Ectodermal cell (in vitro differentiated cells): ENCODE results near the gene OSBPL5. TPM values are rescaled to one million over a fixed set of nuclear protein-coding genes. Genes with fewer than 3 reads are reported as not detected.

Experiments used
- H3K27ac ChIP-seq: 2 replicates; pipeline ENCODE4 v1.7.0; 2013; ENCODE audit warnings: mild to moderate bottlenecking, low read depth, low read length; ENCODE audit not compliant: insufficient read depth, poor library complexity, severe bottlenecking
- H3K27me3 ChIP-seq: 2 replicates; pipeline ENCODE4 v1.7.0; 2013; ENCODE audit warnings: mild to moderate bottlenecking, low read length; ENCODE audit not compliant: insufficient read depth, control insufficient read depth, poor library complexity, severe bottlenecking
- H3K36me3 ChIP-seq: one replicate; pipeline ENCODE4 v1.7.0; 2013; ENCODE audit warnings: low read length; ENCODE audit not compliant: control insufficient read depth, insufficient read depth
- H3K4me1 ChIP-seq: one replicate; pipeline ENCODE4 v1.7.0; 2013; ENCODE audit warnings: low read length; ENCODE audit not compliant: control insufficient read depth, insufficient read depth
- H3K4me3 ChIP-seq: 2 replicates; pipeline ENCODE4 v1.7.0; 2013; ENCODE audit warnings: low read depth, low read length, control low read depth; ENCODE audit not compliant: insufficient read depth
- H3K9me3 ChIP-seq: 2 replicates; pipeline ENCODE4 v1.7.0; 2013; ENCODE audit warnings: mild to moderate bottlenecking, low read length, moderate library complexity; ENCODE audit not compliant: control insufficient read depth
- whole genome bisulfite sequencing, 2 experiments: methylation state at CpG; one replicate each; pipeline ENCODE4 v1.1.7; 2013; ENCODE audit warnings: missing lambda C conversion rate in 2 of 2; 5-methylcytosine and 5-hydroxymethylcytosine counted together
- polyA plus RNA-seq, 4 experiments: library from polyadenylated mRNA; stranded (reverse); fragments of 50-300 nt; gene quantifications; one replicate each; pipeline ENCODE4 v1.2.3, GENCODE V29; 2013

OSBPL5 gene
- 21.2 TPM for polyA plus RNA-seq (2013, experiment 1 of 4)
- polyA plus RNA-seq (2013, experiment 2 of 4), result 17.4 TPM
- polyA plus RNA-seq (2013, experiment 3 of 4), result 15.7 TPM
- polyA plus RNA-seq (2013, experiment 4 of 4), result 16.4 TPM

- Histone ChIP-seq H3K9me3 (no peaks in the 10 kb centered on the region), H3K27ac (no peak within 1 kb of the TSS), H3K4me1 (peaks cover 60% of the 10 kb centered on the region), H3K27me3 (peaks cover 17% of the 10 kb centered on the region), H3K4me3 (peak within 1 kb of the TSS; percentile 69), H3K36me3 (no peaks in the 10 kb centered on the region)
- WGBS, 2 experiments, result 4 to 5% methylated on average over 62 to 63 of the region's 63 CpGs
Observed at GRCh38 chr11:3165152-3165705, at the start of gene OSBPL5. Gene OSBPL5, minus strand, starts transcription at chr11:3165310. Its CDS starts 36,162 bp downstream, at chr11:3129148.

- no peaks in the 10 kb centered on the region for H3K36me3 ChIP-seq
- no peak overlapping the region for H3K27ac ChIP-seq
- 68 to 95% methylated on average over 3 to 4 of the region's 4 CpGs for WGBS, 2 experiments
- H3K9me3 ChIP-seq, result no peaks in the 10 kb centered on the region
- no peak overlapping the region for H3K4me3 ChIP-seq
- no peaks in the 10 kb centered on the region for H3K4me1 ChIP-seq
- no peaks in the 10 kb centered on the region for H3K27me3 ChIP-seq
Observed at GRCh38 chr11:3214420-3214699, 49.2 kb upstream of the OSBPL5 start.

- no peaks in the 10 kb centered on the region for H3K36me3 ChIP-seq
- H3K27ac ChIP-seq, result no peak overlapping the region
- H3K27me3 ChIP-seq, result no peaks in the 10 kb centered on the region
- H3K4me1 ChIP-seq, result no peaks in the 10 kb centered on the region
- no peaks in the 10 kb centered on the region for H3K9me3 ChIP-seq
- no peak overlapping the region for H3K4me3 ChIP-seq
- WGBS, 2 experiments, result 75 to 76% methylated on average over 24 of the region's 24 CpGs
Observed at GRCh38 chr11:3213659-3214419, 48.7 kb upstream of the OSBPL5 start.

- Histone ChIP-seq H3K9me3 (no peaks in the 10 kb centered on the region), H3K4me1 (peaks cover 1% of the 10 kb centered on the region), H3K27me3 (peaks cover 23% of the 10 kb centered on the region), H3K4me3 (no peak overlapping the region), H3K27ac (no peak overlapping the region), H3K36me3 (no peaks in the 10 kb centered on the region)
- WGBS, 2 experiments, result 92 to 93% methylated on average over 6 of the region's 6 CpGs
Observed at GRCh38 chr11:3208272-3208671, 43.2 kb upstream of the OSBPL5 start.

- no peaks in the 10 kb centered on the region for H3K36me3 ChIP-seq
- H3K4me1 ChIP-seq, result peaks cover 7% of the 10 kb centered on the region
- 85% methylated on average over 8 of the region's 8 CpGs for WGBS, 2 experiments
- peaks cover 29% of the 10 kb centered on the region for H3K27me3 ChIP-seq
- H3K9me3 ChIP-seq, result no peaks in the 10 kb centered on the region
- H3K4me3 ChIP-seq, result no peak overlapping the region
- H3K27ac ChIP-seq, result no peak overlapping the region
Observed at GRCh38 chr11:3207526-3208189, 42.5 kb upstream of the OSBPL5 start.

- H3K27me3 ChIP-seq, result peaks cover 36% of the 10 kb centered on the region
- H3K4me3 ChIP-seq, result no peak overlapping the region
- 90 to 93% methylated on average over 1 of the region's 1 CpG for WGBS, 2 experiments
- no peaks in the 10 kb centered on the region for H3K9me3 ChIP-seq
- peaks cover 10% of the 10 kb centered on the region for H3K4me1 ChIP-seq
- no peaks in the 10 kb centered on the region for H3K36me3 ChIP-seq
- no peak overlapping the region for H3K27ac ChIP-seq
Observed at GRCh38 chr11:3206922-3207204, 41.8 kb upstream of the OSBPL5 start.

- Histone ChIP-seq H3K27ac (no peak overlapping the region), H3K36me3 (no peaks in the 10 kb centered on the region), H3K4me1 (peaks cover 10% of the 10 kb centered on the region), H3K9me3 (no peaks in the 10 kb centered on the region), H3K27me3 (peaks cover 41% of the 10 kb centered on the region), H3K4me3 (no peak overlapping the region)
- 93 to 94% methylated on average over 8 of the region's 8 CpGs for WGBS, 2 experiments
Observed at GRCh38 chr11:3206156-3206921, 41.2 kb upstream of the OSBPL5 start.

- peaks cover 10% of the 10 kb centered on the region for H3K4me1 ChIP-seq
- H3K9me3 ChIP-seq, result no peaks in the 10 kb centered on the region
- WGBS, 2 experiments, result 67% methylated on average over 16 of the region's 16 CpGs
- no peak overlapping the region for H3K4me3 ChIP-seq
- H3K27me3 ChIP-seq, result peaks cover 42% of the 10 kb centered on the region
- no peaks in the 10 kb centered on the region for H3K36me3 ChIP-seq
- no peak overlapping the region for H3K27ac ChIP-seq
Observed at GRCh38 chr11:3205261-3206155, 40.4 kb upstream of the OSBPL5 start.

- no peaks in the 10 kb centered on the region for H3K36me3 ChIP-seq
- peaks cover 42% of the 10 kb centered on the region for H3K27me3 ChIP-seq
- H3K4me3 ChIP-seq, result no peak overlapping the region
- H3K27ac ChIP-seq, result no peak overlapping the region
- no peaks in the 10 kb centered on the region for H3K9me3 ChIP-seq
- WGBS, 2 experiments, result 89 to 90% methylated on average over 24 of the region's 24 CpGs
- peaks cover 10% of the 10 kb centered on the region for H3K4me1 ChIP-seq
Observed at GRCh38 chr11:3204141-3205015, 39.3 kb upstream of the OSBPL5 start.
